Measurements from ENCODE around the gene HACD3. TPM values are rescaled to one million over a fixed set of nuclear protein-coding genes. Genes with fewer than 3 reads are reported as not detected.
"Not testable (repeated sequence)": the region's sequence is repeated elsewhere in the genome, so short reads cannot be mapped to it uniquely, and the experiment has no call there.

HACD3 gene
- total RNA-seq, 1 donor from 2014 or later: 87.5 TPM

GRCh38 chr15:65549288-65549687 lies 19.0 kb downstream of the HACD3 start:
- DNase-seq (ENCODE audit: low read depth in 2 of 2): not testable (repeated sequence)

GRCh38 chr15:65550681-65551098 lies 20.4 kb downstream of the HACD3 start:
- peak in 1 of 2 donors; percentile 43 for DNase-seq (ENCODE audit: low read depth in 2 of 2)

GRCh38 chr15:65551183-65551582 lies 20.9 kb downstream of the HACD3 start:
- no peak for DNase-seq (ENCODE audit: low read depth in 2 of 2)

DNA sequence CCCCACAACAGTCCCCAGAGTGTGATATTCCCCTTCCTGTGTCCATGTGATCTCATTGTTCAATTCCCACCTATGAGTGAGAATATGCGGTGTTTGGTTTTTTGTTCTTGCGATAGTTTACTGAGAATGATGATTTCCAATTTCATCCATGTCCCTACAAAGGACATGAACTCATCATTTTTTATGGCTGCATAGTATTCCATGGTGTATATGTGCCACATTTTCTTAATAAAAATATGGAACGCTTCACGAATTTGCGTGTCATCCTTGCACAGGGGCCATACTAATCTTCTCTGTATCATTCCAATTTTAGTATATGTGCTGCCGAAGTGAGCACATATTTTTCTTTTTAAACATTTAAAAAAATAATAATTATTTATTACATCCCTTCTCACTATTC lies 22.6 kb downstream of the HACD3 start:
- DNase-seq (ENCODE audit: low read depth in 2 of 2): not testable (repeated sequence)

GRCh38 chr15:65553691-65554090 lies 23.4 kb downstream of the HACD3 start:
- no peak for DNase-seq (ENCODE audit: low read depth in 2 of 2)

DNA sequence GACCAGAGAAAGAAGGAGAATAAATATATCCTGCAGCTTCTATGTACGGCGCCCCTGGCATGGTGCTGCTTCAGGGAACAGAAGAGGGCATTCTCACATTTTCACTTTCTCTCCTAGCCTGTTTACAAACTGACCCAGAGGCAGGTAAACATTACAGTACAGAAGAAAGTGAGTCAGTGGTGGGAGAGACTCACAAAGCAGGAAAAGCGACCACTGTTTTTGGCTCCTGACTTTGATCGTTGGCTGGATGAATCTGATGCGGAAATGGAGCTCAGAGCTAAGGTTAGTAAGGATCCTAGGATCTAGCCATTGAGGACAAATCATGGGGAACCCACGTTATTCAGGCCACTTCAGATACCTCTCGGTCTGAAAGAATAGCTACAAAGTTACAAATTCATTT lies 26.4 kb downstream of the HACD3 start:
- DNase-seq (ENCODE audit: low read depth in 2 of 2): no peak

- peak in 1 of 2 donors; percentile 7 for DNase-seq (ENCODE audit: low read depth in 2 of 2)
Observed at GRCh38 chr15:65558336-65558735, 28.1 kb downstream of the HACD3 start.

- no peak for DNase-seq (ENCODE audit: low read depth in 2 of 2)
Observed at GRCh38 chr15:65558997-65559760, 28.9 kb downstream of the HACD3 start.

GRCh38 chr15:65559941-65560340 lies 29.7 kb downstream of the HACD3 start:
- no peak for DNase-seq (ENCODE audit: low read depth in 2 of 2)

DNA sequence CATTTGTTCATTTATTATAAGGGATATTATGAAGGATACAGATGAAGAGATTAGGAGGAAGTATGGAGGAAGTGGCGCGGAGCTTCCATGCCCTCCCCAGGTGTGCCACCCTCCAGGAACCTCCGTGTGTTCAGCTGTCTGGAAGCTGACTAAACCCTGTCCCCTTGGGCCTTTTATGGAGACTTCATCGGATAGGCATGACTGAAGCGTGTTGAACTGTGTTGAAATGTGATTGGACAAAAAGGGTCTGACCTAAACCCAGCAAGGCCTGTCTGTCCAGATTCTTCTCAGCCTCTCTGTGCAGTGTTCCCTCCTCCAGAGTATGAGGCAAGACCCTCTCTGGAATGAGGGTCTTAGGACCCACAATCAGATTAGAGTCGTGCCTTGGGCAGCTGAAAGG lies 31.7 kb downstream of the HACD3 start:
- no peak for DNase-seq (ENCODE audit: low read depth in 2 of 2)

GRCh38 chr15:65569728-65570127 lies 39.5 kb downstream of the HACD3 start:
- no peak for DNase-seq (ENCODE audit: low read depth in 2 of 2)

DNA sequence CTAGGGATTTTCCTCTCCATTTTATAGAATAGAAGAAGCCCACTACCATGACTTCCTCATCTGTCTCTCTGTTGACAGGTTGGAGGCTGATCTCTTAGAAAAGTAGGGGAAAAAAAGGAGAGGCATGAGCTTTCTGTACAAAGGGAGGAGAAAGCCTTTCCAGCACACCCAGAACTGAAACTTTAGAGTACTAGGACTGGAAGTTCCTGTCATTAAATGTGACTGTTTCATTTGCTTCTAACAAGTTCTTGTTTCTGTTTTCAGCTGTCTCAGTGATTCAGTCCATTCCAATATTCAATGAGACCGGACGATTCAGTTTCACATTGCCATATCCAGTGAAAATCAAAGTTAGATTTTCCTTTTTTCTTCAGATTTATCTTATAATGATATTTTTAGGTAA lies 41.7 kb downstream of the HACD3 start:
- no peak for DNase-seq (ENCODE audit: low read depth in 2 of 2)

GRCh38 chr15:65576664-65577063 lies 46.4 kb downstream of the HACD3 start:
- DNase-seq (ENCODE audit: low read depth in 2 of 2): peak in 1 of 2 donors; percentile 53

- DNase-seq (ENCODE audit: low read depth in 2 of 2): no peak
Observed at GRCh38 chr15:65577129-65577996, 47.1 kb downstream of the HACD3 start.

GRCh38 chr15:65578904-65579728 lies 48.9 kb downstream of the HACD3 start:
- peak; percentile 50 to 76 for DNase-seq (ENCODE audit: low read depth in 2 of 2)

GRCh38 chr15:65579762-65580161 lies 49.5 kb downstream of the HACD3 start:
- no peak for DNase-seq (ENCODE audit: low read depth in 2 of 2)

DNA sequence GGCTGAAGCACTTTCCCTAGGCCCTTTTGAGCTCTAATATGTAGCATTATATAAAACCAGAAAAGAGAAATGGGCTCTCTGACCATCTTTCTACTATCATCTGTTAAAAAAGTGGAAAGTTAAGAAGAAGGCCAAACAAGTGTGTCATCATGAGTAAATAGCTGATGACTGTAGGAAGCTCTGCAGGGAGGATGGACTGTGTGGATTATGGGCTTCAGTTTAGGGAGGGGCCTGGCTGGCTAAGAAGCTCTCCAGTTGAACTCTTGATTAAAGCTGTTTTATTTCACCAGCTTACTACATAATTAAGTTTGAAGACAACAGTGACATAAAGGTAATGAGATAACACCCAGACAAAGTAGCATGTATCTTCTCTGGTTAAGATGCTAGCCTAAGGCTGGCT lies 50.0 kb downstream of the HACD3 start:
- peak; percentile 28 to 61 for DNase-seq (ENCODE audit: low read depth in 2 of 2)

DNA sequence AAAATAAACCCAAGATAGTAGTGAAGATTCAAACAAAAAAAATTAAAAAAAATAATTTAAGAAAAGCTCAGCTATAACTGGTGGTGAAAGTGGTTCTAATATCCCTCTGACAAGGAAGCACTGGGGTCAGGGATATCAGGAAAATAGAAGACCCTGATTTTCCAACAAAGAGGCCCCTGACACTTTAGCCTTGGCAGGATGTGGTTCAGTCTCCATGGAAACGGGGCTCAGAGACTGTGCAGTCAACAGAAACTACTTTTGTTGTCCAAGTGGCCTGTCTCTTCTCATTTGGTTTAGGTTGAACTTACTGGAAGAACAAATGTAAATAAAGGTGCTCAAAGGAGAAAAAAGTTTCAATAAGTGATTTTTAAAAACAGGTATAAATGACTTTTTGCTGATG lies 53.4 kb downstream of the HACD3 start:
- peak; percentile 88 to 95 for DNase-seq (ENCODE audit: low read depth in 2 of 2)

- peak; percentile 60 to 62 for DNase-seq (ENCODE audit: low read depth in 2 of 2)
Observed at GRCh38 chr15:65584241-65584640, 54.0 kb downstream of the HACD3 start.

GRCh38 chr15:65587094-65587493 lies 56.8 kb downstream of the HACD3 start:
- no peak for DNase-seq (ENCODE audit: low read depth in 2 of 2)

DNA sequence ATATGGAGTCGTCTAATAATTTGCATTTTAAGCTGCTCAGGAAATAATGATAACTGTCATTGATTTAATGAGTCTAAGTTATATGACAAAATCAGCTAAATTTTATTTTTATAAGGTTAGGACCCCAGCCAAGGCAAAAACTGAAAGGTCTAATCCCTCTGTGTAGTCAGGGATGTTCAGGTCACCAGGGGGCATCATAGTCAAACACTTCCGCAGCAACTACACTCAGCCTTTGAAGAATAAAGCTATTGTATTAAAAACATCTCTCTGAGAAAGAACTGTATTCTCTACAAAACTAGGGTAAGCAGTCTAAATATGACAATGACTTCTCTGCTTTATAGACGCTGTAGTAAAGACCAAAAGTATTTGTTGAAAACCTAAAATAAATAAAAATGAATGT lies 65.7 kb downstream of the HACD3 start:
- peak; percentile 33 to 69 for DNase-seq (ENCODE audit: low read depth in 2 of 2)

GRCh38 chr15:65598468-65598867 lies 68.2 kb downstream of the HACD3 start:
- no peak for DNase-seq (ENCODE audit: low read depth in 2 of 2)
